Fibroblast of mammary gland (primary cell): ENCODE results near the gene SUN2.

Experiments used
- DNase-seq: peaks from one replicate; pipeline ENCODE4 v3.0.0-alpha.2; 2010; ENCODE audit warnings: low read depth
- H3K4me3 ChIP-seq: 2 replicates; pipeline ENCODE4 v1.5.1; 2011; ENCODE audit warnings: low read depth, mild to moderate bottlenecking, low read length, moderate library complexity; ENCODE audit not compliant: control insufficient read depth
- CTCF ChIP-seq: conservative IDR thresholded peaks from 2 replicates; pipeline ENCODE4 v1.5.1; 2011; ENCODE audit warnings: low read depth, low read length, inconsistent platforms; ENCODE audit not compliant: control insufficient read depth, insufficient read depth

The SUN2 gene

GRCh38 chr22:38760477-38761201 lies 4.8 kb upstream of the SUN2 start:
- TF ChIP-seq CTCF: no peak
- peak; percentile 69 for DNase-seq

GRCh38 chr22:38759005-38759404 lies 3.2 kb upstream of the SUN2 start:
- TF ChIP-seq CTCF: no peak
- no peak for DNase-seq
- H3K4me3 ChIP-seq: no peak overlapping the region

More at GRCh38 chr22:38760477-38761201, 4.8 kb upstream of the SUN2 start:
- H3K4me3 ChIP-seq: no peak overlapping the region

- H3K4me3 ChIP-seq: no peak overlapping the region
- no peak for TF ChIP-seq CTCF
- DNase-seq: no peak
Measured at GRCh38 chr22:38758276-38758945, 2.6 kb upstream of the SUN2 start.

GRCh38 chr22:38757464-38757757 lies 1.6 kb upstream of the SUN2 start:
- no peak for TF ChIP-seq CTCF
- DNase-seq: no peak
- H3K4me3 ChIP-seq: no peak overlapping the region

- DNase-seq: no peak
- peak overlapping the region; percentile 55 for H3K4me3 ChIP-seq
- no peak for TF ChIP-seq CTCF
Measured at GRCh38 chr22:38756711-38757463, 1.1 kb upstream of the SUN2 start.

GRCh38 chr22:38755155-38755910 lies 465 bp downstream of the SUN2 start:
- no peak for TF ChIP-seq CTCF
- peak; percentile 73 for DNase-seq
- peak overlapping the region; percentile 62 for H3K4me3 ChIP-seq
